ENCODE data around the gene MECP2.

DNA sequence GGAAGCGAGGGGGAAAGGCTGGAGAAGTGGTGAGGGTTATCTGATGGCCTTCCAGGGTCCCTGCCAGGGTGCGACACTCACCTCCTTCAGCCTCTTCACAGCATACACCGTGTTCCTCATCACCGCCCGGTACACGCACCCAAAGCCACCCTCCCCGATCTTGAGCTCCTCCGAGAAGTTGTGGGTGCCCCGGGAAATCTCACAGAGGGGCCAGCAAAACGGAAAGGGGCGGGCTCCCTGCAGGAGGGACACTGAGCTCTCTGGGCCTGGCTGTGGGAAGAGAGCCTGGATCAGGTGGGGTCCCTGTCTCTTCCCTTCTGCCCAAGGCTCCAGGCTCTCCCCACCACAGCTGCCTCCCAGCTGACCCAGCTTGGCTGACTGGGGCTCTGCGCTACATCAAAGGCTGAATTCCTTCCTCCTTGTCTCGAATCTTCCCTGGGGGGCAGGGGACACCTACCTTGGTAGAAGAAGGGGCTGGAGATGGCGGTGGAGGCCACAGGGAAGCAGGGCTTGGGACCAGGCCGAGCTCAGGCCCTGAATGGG is 78.9 kb downstream of the MECP2 start:
- TF ChIP-seq, protein P1, sequence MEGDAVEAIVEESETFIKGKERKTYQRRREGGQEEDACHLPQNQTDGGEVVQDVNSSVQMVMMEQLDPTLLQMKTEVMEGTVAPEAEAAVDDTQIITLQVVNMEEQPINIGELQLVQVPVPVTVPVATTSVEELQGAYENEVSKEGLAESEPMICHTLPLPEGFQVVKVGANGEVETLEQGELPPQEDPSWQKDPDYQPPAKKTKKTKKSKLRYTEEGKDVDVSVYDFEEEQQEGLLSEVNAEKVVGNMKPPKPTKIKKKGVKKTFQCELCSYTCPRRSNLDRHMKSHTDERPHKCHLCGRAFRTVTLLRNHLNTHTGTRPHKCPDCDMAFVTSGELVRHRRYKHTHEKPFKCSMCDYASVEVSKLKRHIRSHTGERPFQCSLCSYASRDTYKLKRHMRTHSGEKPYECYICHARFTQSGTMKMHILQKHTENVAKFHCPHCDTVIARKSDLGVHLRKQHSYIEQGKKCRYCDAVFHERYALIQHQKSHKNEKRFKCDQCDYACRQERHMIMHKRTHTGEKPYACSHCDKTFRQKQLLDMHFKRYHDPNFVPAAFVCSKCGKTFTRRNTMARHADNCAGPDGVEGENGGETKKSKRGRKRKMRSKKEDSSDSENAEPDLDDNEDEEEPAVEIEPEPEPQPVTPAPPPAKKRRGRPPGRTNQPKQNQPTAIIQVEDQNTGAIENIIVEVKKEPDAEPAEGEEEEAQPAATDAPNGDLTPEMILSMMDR (IDR thresholded peaks at IDR 0.05): no peak
- TF ChIP-seq SIN3A (IDR thresholded peaks at IDR 0.05; ENCODE audit: borderline replicate concordance, insufficient read depth, low read depth, low read length) (no peak), POLR2AphosphoS5 (IDR thresholded peaks at IDR 0.05; ENCODE audit: low read depth, low read length) (no peak), TCF7L2 (IDR thresholded peaks at IDR 0.05; ENCODE audit: low read depth, low read length) (peak; percentile 54; the same call in 1 of the 2 replicates), REST (IDR thresholded peaks at IDR 0.05; ENCODE audit: insufficient read depth in 1 of 2, low read depth in 2 of 2, low read length in 1 of 2) (no peak)
